Aorta (tissue), 5 donors: ENCODE results near the gene PLPP4. TPM values are rescaled to one million over a fixed set of nuclear protein-coding genes. Genes with fewer than 3 reads are reported as not detected.

Source experiments
- ATAC-seq: fragments of 200-7000 bp; cut with Tn5 transposase; one replicate; pipeline ENCODE4 v1.9.1; 2022; ENCODE audit warnings: moderate library complexity; ENCODE audit not compliant: low FRiP score
- DNase-seq, 2 donors: peaks; one replicate each; pipeline ENCODE4 v3.0.0-alpha.2; 2020
- H3K27ac ChIP-seq, 2 donors: one replicate each; pipeline ENCODE4 v1.5.1; 2013; ENCODE audit warnings: low read length in 2 of 2, mild to moderate bottlenecking in 2 of 2, moderate library complexity in 2 of 2, control low read depth in 1 of 2, inconsistent platforms in 1 of 2, low read depth in 1 of 2
- H3K27me3 ChIP-seq, 2 donors: one replicate each; pipeline ENCODE4 v1.6.1; 2013; ENCODE audit warnings: control low read depth in 1 of 2, low read length in 1 of 2, mild to moderate bottlenecking in 1 of 2, moderate library complexity in 1 of 2; ENCODE audit not compliant: insufficient read depth in 2 of 2, control insufficient read depth in 1 of 2
- H3K36me3 ChIP-seq, 2 donors: one replicate each; pipeline ENCODE4 v1.6.1; 2013; ENCODE audit warnings: control low read depth in 1 of 2, low read length in 1 of 2, mild to moderate bottlenecking in 1 of 2; ENCODE audit not compliant: insufficient read depth in 2 of 2, control insufficient read depth in 1 of 2
- H3K4me1 ChIP-seq, 2 donors: one replicate each; pipeline ENCODE4 v1.6.1; 2013; ENCODE audit warnings: low read length in 2 of 2, control low read depth in 1 of 2, mild to moderate bottlenecking in 1 of 2, moderate library complexity in 1 of 2; ENCODE audit not compliant: insufficient read depth in 2 of 2, control insufficient read depth in 1 of 2
- H3K4me3 ChIP-seq, 2 donors: one replicate each; pipeline ENCODE4 v1.5.1; 2013; ENCODE audit warnings: low read length in 2 of 2, control low read depth in 1 of 2, mild to moderate bottlenecking in 1 of 2
- H3K9me3 ChIP-seq: one replicate; pipeline ENCODE4 v1.6.1; 2013; ENCODE audit warnings: mild to moderate bottlenecking, low read length; ENCODE audit not compliant: control insufficient read depth
- WGBS, 2 donors: extraction: QIAGEN DNeasy Blood & Tissue Kit; methylation state at CpG; one replicate each; pipeline ENCODE4 v1.1.7; 2013; 5-methylcytosine and 5-hydroxymethylcytosine counted together
- intact Hi-C, 2 donors: fragments of 100-400 bp; cut with DNase I; formaldehyde crosslinking; loops; one replicate each; pipeline versions ENCODE4 v1.14.2 to v1.15.0; 2022
- polyA plus RNA-seq, 2 donors: library from polyadenylated mRNA; stranded (reverse); fragments of 200-250 nt; gene quantifications; one replicate each; pipeline ENCODE4 v1.2.3, GENCODE V29; 2013
- total RNA-seq, 2 donors: library from RNA; stranded (reverse); fragmentation: NEBNext Ultra II Directional; extraction: Animal tissue kit (Norgen Biotek cat#: 25700); gene quantifications; one replicate each; pipeline ENCODE4 v1.2.1, GENCODE V29; 2021
- donor health status: healthy with polysubstance abuse.
- donor health status: Bipolar disorder and iron deficiency.
- donor health status: DM: no; HTN: no; CAD: no.
- donor health status: DM: no; HTN: no; CAD: no.
- donor health status: DM: yes; HTN: yes; CAD: no.

Gene PLPP4
- total and polyA plus RNA-seq, 4 donors, result not detected

DNA sequence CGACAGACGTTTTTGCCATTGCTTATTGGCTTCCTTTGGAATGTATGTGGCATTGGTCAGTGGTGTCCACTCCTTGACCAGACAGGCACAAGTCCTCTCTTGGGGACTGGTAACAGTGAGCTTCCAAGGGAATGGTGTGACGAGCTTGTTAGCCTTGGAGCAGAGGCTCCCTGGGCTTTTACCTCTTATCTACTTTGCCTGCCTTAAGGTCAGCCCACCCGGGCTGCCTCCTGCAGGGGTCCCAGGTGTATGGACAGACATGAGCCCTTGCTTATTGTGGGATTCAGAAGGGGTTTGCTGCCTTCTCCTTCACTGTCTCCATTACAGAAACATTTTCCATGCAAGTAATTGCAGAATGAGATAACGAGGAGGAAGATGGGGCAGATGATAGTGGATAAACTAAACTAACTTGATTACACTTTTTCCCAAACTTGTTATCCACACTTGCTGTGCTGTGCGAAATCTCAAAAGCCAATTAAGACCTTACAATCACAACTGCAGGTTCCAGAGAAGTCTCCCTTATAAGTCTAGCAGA is 29.7 kb downstream of the PLPP4 start:
- Histone ChIP-seq H3K4me1 (no peaks in the 10 kb centered on the region), H3K9me3 (peaks cover 3% of the 10 kb centered on the region), H3K27ac (no peak overlapping the region), H3K36me3 (no peaks in the 10 kb centered on the region), H3K27me3 (no peaks in the 10 kb centered on the region), H3K4me3 (no peak overlapping the region)
- DNase-seq (no peak), ATAC-seq (no peak)
- intact Hi-C loops, result no loop called here
- 66 to 73% methylated on average over 6 of the region's 6 CpGs for WGBS, 2 donors

DNA sequence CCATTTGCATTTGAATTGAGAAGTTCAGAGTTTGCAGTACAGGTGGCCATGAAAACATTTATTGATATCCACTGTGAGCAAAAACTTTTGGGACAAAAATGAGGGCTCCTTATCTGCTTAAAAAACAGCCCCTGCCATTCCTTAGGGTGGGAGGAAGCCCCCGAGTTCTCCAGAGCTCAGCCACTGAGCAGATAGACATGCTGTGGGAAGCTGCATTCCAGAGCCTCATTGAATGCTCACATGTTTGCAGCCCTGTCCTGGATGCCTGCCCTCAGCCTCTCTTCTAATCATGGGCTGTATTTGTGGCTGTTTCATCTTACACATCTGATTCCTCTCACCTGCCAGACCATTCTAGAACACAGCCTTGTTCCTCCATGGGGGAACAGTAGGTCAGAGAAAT is 33.3 kb downstream of the PLPP4 start:
- no peaks in the 10 kb centered on the region for H3K36me3 ChIP-seq
- WGBS, 2 donors, result 28 to 29% methylated on average over 1 of the region's 1 CpG
- ATAC-seq (no peak), DNase-seq (no peak)
- no peaks in the 10 kb centered on the region for H3K4me1 ChIP-seq
- H3K27ac ChIP-seq, result no peak overlapping the region
- no peaks in the 10 kb centered on the region for H3K9me3 ChIP-seq
- H3K27me3 ChIP-seq, result no peaks in the 10 kb centered on the region
- intact Hi-C loops, result no loop called here
- no peak overlapping the region for H3K4me3 ChIP-seq

DNA sequence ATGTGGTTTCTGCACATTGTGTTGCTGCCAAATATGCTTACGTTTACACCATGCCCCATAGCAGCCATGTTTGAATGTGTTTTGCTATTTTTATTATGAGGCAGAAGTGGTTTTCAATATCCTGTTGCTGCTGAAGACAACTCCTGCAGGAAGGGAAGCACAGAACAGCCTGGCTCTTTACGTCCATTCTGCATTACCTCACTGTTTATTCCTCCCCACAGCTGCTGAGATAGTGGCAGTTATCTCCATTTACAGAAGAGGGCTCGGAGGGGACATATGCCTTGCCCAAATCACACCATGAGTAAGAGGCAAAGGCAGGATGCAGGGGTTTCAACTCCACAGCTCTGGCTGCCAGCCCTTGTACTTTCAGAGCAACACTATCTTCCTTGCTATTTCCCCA is 35.3 kb downstream of the PLPP4 start:
- ATAC-seq, result no peak
- no peak for DNase-seq
- Histone ChIP-seq H3K36me3 (no peaks in the 10 kb centered on the region), H3K27me3 (no peaks in the 10 kb centered on the region), H3K4me1 (no peaks in the 10 kb centered on the region), H3K27ac (no peak overlapping the region), H3K9me3 (no peaks in the 10 kb centered on the region), H3K4me3 (no peak overlapping the region)
- intact Hi-C loops, result no loop called here
- 28 to 31% methylated on average over 3 of the region's 3 CpGs for WGBS, 2 donors

DNA sequence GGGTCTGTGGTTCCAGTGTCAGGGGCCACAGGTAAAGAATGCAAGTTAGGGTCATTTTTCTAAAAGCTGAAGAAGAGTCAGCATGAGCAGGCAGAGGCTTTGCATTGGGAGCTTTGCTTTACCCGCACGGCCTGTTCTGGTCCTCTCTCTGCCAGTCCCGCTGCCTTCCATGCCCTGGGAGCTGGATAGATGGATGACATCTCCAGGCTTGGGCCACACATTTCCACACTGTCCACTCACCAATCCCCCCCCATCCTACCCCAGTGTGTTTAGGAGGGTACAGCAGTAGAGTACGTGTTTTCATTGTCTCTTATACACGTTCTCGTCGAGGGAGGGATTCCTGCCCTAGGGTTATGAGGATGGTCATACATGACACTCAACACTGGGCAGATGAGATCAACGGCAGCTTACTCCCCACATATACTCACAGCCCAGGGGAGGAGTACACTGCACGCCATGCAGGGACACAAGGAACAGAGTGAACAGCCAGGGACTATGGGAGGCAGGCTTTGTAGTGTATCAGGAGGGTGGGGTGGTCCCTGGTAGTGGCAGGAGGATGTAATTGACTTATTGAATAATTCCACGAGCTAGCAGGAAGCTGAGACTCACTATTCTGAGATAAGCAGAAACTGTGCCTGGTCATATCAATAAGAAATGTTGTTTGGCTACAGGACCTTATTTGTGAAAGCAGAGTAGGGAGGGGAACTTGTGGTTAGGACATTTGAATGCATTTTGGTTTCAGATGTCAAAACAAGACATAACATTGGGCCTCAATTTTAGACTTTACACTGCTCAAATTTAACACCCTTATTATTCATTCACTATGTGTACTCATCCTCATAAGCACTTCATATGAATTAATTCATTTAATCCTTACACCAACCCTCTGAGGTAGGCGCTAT is 36.6 kb downstream of the PLPP4 start:
- Histone ChIP-seq H3K4me1 (no peaks in the 10 kb centered on the region), H3K9me3 (no peaks in the 10 kb centered on the region), H3K27me3 (no peaks in the 10 kb centered on the region), H3K27ac (no peak overlapping the region), H3K36me3 (no peaks in the 10 kb centered on the region), H3K4me3 (no peak overlapping the region)
- ATAC-seq (no peak), DNase-seq (no peak)
- WGBS, 2 donors, result 84 to 88% methylated on average over 11 of the region's 11 CpGs
- intact Hi-C loops, result no loop called here

DNA sequence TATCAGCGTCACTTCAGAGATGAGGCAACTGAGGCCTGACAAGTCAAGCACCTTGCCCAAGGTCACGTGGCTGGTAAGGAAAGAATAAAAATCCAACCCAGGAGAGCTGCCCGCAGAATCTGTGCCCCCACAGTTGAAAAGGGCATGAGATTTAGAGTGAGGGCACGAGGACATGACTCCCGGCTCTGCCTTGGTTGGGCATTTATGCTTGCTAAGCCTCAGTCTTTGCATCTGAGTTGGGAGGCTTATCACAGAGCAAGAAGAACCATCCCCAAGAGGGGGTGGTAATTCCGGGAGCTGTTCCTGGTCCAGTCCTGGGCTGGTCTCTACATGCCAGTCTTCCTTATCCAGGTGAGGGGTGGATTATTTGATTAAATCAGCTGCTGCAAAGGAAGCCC is 37.3 kb downstream of the PLPP4 start:
- no peak for ATAC-seq
- DNase-seq, result no peak

DNA sequence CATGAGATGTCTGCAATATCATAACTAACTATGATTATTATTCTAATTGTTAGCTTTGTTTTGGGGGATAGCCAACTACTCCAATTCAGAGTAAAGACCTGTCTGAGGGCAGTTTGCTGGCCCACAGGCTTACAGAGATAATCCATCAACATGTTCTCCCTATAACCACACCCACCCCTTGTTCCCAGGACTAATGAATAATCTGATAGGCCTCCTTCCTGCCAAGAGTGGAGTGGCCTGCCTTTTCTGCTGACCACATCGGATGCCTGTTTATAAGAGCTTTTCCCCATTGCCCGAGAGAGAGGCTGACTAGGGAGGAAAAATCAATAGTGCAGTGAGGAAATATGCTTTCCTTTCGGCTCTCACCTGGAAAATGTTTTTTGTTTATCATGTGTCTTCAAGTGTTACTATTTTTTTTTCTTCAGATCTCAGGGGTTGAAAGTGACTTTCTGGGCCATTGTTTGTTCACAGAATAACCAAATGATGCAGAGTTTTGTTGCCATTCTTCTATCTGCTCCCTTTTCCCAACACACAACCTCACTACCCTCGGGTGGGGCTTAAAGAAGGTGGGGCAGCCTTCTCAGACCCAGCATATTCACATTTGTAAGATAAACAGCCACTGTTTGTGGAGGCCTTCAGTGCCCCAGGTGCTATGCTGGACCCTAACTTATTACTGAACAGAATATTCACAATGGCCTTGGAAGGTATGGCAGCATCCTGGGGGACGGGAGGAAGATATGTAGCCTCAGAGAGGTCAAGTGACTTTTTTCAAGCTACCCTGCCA is 38.4 kb downstream of the PLPP4 start:
- Histone ChIP-seq H3K4me3 (no peak overlapping the region), H3K36me3 (no peaks in the 10 kb centered on the region), H3K27me3 (no peaks in the 10 kb centered on the region), H3K4me1 (no peaks in the 10 kb centered on the region), H3K9me3 (no peaks in the 10 kb centered on the region), H3K27ac (no peak overlapping the region)
- ATAC-seq (no peak), DNase-seq (no peak)
- 47 to 51% methylated on average over 5 of the region's 5 CpGs for WGBS, 2 donors
- intact Hi-C loops, result no loop called here

More for the DNA sequence above, 37.3 kb downstream of the PLPP4 start:
- no peaks in the 10 kb centered on the region for H3K27me3 ChIP-seq
- intact Hi-C loops, result no loop called here
- H3K4me1 ChIP-seq, result no peaks in the 10 kb centered on the region
- no peak overlapping the region for H3K27ac ChIP-seq
- no peaks in the 10 kb centered on the region for H3K36me3 ChIP-seq
- H3K9me3 ChIP-seq, result no peaks in the 10 kb centered on the region
- no peak overlapping the region for H3K4me3 ChIP-seq
- WGBS, 2 donors, result 90 to 94% methylated on average over 6 of the region's 6 CpGs

DNA sequence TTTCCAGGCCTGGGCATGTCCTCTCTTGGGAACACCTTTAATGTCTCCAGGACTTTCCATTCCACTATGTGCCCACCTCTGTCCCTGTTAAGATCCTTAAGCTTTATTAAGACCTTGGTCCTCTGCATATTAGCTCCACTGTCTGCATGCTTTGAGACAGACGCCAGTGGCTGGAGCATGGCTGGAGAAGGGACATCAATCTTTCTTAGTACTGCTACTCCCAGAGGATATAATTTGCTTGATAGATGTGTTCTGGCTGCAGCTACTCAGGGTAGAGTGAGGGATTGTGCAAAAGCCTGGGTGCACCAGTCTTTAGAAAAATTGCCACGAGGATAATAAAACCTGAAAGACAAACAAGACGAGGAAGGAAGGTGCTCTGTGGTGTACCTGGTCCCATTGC is 42.9 kb downstream of the PLPP4 start:
- WGBS, 2 donors, result 40 to 63% methylated on average over 3 of the region's 3 CpGs
- no peaks in the 10 kb centered on the region for H3K9me3 ChIP-seq
- no peaks in the 10 kb centered on the region for H3K27me3 ChIP-seq
- DNase-seq (no peak), ATAC-seq (no peak)
- no peaks in the 10 kb centered on the region for H3K36me3 ChIP-seq
- H3K4me3 ChIP-seq, result no peak overlapping the region
- no peaks in the 10 kb centered on the region for H3K4me1 ChIP-seq
- H3K27ac ChIP-seq, result no peak overlapping the region
- intact Hi-C loops, result no loop called here

DNA sequence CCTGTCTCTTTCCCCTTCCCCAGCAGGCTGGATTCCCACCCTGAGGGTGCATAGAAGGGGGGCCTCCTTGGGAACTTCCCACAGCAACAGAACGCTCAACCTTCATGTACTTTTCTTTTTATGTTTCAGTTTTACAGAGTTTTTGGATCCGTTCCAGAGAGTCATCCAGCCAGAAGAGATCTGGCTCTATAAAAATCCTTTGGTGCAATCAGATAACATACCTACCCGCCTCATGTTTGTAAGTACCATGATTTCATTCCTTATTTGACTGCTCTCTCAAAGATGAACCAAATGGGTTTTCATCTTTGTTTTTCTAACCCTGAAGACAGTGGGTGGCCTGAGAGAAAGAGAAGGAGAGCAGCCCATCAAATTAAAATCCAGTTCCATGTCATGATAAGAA is 46.7 kb downstream of the PLPP4 start:
- Histone ChIP-seq H3K27ac (no peak overlapping the region), H3K9me3 (peaks cover 1% of the 10 kb centered on the region), H3K4me3 (no peak overlapping the region), H3K27me3 (no peaks in the 10 kb centered on the region), H3K4me1 (no peaks in the 10 kb centered on the region), H3K36me3 (no peaks in the 10 kb centered on the region)
- WGBS, 2 donors, result 44 to 58% methylated on average over 3 of the region's 3 CpGs
- intact Hi-C loops, result no loop called here
- ATAC-seq (no peak), DNase-seq (no peak)
